VCaP (cell line): Measurements from ENCODE around the gene NUPR1.
"Not testable (repeated sequence)": the region's sequence is repeated elsewhere in the genome, so short reads cannot be mapped to it uniquely, and the experiment has no call there.

Experiments used
- H3K27ac ChIP-seq: fragments of 450-650 bp; 2 replicates; pipeline ENCODE4 v1.5.1; 2017
- TF ChIP-seq, protein P1 (sequence below): fragments of 450-650 bp; conservative IDR thresholded peaks from 2 replicates; pipeline ENCODE4 v1.5.1; 2017; ENCODE audit warnings: mild to moderate bottlenecking, moderate library complexity

The NUPR1 gene

DNA sequence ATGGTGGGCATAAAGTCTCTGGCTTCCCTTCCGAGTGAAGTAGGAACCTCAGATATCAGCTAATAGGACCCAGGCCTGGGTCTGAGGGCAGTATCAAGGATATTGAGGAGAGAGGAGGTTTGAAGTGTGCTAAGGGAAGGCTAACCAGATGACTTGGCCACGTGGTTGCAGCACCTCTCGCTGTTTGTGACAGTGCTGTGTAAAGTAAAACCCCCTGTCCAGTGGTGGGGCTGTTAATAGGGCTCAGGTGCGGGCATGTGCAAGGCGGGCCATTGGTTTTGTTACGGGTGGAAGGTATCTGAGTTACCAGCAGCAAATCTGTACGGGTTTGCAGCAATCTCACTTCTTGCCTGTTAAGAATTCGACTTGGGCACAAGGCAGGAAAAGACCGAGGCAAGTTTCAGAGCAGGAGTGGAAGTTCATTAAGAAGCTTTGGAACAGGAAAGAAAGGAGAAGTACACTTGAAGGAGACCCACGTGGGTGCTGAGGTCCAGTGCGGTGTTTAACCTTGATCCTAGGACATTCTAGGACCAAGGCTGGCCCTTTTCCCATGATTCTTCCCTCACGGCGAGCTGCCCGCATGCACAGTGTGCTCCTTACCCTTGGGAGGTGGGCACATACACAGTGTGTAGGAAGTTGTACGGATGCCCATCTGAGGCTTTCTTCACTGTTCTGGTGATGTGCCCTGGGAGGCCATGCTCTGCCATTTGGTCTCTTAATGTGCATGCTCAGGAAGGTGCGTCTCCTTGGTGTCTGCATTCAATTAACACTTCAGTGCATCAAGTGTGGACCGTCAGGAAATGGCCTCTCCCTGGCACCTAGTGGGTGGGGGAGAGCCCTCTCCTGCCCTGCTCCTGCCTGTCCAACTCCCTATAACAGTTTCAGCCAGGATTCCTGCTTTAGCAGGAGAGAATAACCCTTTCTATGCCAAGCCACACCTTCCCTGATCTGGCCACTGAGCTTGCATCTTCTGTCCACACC, 35.3 kb upstream of the NUPR1 start:
- TF ChIP-seq, protein P1, sequence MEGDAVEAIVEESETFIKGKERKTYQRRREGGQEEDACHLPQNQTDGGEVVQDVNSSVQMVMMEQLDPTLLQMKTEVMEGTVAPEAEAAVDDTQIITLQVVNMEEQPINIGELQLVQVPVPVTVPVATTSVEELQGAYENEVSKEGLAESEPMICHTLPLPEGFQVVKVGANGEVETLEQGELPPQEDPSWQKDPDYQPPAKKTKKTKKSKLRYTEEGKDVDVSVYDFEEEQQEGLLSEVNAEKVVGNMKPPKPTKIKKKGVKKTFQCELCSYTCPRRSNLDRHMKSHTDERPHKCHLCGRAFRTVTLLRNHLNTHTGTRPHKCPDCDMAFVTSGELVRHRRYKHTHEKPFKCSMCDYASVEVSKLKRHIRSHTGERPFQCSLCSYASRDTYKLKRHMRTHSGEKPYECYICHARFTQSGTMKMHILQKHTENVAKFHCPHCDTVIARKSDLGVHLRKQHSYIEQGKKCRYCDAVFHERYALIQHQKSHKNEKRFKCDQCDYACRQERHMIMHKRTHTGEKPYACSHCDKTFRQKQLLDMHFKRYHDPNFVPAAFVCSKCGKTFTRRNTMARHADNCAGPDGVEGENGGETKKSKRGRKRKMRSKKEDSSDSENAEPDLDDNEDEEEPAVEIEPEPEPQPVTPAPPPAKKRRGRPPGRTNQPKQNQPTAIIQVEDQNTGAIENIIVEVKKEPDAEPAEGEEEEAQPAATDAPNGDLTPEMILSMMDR: no peak
- H3K27ac ChIP-seq: no peak overlapping the region

DNA sequence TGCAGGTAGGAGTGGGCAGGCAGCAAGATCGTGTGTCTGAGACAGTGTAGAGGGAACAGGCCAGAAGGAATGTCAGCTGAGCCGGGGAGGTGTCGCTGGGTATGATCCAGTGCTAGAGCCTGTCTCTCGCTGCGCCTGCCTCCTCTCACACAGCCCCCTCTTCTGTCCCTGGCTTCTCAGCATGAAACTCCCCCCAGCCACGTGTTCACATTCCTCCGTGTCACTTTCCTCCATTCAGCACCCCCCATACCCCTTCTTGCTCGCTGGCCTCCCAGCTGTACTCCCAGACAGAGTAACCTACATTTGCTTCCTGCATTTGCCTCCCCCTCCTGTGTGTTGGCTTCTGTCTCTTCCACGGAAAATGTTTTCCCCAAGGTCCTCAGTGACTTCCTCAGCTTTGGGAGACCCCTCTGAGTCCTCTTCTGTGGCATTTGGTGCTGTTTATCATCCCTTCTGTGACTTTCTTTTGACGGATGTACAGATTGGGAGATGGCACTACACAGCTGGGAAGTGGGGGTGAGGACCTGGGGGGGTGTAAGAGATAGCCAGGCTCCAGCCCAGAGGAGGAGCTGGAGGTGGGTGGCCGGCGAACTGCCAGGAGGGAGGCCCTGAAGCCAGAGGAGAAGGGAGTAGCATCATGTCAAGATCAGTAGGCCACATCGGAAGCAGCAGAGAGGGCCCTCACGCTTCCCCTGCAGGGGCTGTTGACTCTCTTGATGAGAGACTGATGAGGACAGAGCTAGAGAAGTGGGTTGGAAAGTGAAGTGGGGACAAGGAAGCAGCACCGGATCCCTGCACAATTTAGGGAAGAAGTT, 34.1 kb upstream of the NUPR1 start:
- H3K27ac ChIP-seq: no peak overlapping the region
- TF ChIP-seq, protein P1: no peak

DNA sequence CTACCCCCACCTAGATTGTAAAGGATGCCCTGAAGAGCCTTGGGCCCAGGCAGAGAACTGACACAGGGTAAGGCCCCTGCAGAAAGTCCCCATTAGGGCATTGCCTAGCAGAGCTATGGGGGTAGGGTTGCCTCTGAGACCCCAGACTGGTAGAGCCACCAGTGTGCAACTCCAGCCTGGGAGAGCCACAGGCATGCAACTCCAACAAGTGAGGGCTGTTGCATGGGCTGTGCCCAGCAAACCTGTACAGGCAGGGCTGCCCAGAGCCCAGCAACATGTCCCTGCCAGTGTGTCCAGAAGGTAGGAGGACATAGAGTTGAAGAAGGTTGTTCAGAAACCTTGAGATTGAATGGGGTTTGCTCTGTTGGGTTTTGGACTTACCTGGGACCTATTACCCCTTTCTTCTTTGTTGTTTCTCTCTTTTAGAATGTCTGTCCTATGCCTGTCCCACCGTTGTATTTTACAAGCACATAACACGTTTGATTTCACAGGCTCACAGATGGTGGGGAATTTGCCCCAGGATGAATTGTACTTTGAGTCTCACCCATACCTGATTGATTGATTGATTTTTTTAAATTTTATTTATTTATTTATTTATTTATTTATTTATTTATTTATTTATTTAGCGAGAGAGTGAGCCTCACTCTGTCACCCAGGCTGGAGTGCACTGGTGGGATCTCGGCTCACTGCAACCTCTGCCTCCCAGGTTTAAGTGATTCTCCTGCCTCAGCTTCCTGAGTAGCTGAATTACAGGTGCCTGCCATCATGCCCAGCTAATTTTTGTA, 31.4 kb upstream of the NUPR1 start:
- no peak overlapping the region for H3K27ac ChIP-seq

DNA sequence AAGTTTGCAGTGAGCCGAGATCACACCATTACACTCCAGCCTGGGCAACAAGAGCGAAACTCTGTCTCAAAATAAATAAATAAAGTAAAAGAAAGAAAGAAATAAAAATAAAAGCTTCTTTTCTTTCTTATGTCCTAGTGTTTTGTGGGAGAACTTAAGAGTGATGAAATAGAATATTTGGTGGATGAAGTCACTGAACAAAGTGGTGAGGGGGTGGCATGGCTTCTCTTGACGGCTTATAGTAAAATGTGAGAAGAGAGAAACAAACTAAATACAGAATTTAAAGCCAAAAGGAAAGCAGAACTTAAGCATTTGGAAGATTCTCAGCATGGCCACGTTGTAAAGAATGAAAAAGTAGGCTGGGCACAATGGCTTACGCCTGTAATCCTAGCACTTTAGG, 30.2 kb upstream of the NUPR1 start:
- no peak overlapping the region for H3K27ac ChIP-seq
- TF ChIP-seq, protein P1: no peak

More for the DNA sequence above, 31.4 kb upstream of the NUPR1 start:
- TF ChIP-seq, protein P1: no peak

DNA sequence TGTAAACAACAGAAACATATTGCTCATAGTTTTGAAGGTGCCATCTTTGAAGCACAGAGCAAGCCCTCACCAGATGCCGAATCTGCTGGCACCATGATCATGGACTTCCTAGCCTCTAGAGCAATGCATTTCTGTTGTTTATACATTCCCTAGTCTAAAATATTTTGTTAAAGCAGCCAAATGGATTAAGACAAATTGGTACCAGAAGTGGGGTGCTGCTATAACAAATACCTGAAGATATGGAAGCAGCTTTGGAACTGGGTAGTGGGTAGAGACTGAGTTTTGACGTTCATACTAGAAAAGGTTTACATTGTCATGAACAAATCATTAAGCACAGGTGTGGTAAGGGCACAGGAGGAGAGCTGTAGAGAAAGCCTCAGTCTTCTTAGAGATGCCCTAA, 28.5 kb upstream of the NUPR1 start:
- H3K27ac ChIP-seq: no peak overlapping the region
- TF ChIP-seq, protein P1: no peak

DNA sequence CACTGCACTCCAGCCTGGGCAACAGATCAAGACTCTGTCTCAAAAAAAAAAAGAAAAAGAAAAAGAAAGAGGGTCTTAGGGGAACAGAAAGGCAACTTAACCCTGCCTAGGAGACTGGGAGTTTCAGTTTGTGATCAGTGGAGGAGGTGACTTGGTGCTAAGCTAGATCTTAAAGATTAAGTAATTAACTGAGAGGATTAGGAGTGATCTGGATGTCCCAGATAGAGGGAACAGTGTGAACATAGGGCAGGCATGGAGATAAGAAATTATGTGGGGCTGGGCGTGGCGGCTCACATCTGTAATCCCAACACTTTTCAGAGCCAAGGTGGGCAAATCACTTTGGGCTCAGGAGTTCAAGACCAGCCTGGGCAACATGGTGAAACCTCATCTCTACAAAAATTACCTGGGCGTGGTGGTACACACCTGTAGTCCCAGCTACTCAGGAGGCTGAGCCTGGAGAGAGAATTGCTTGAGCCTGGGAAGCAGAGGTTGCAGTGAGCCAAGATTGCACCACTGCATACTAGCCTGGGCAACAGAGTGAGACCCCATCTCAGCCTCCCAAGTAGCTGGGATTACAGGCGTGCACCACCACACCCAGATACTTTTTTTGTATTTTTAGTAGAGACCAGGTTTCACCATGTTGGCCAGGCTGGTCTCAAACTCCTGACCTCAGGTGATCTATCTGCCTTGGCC, 27.6 kb upstream of the NUPR1 start:
- not testable (repeated sequence) for H3K27ac ChIP-seq

DNA sequence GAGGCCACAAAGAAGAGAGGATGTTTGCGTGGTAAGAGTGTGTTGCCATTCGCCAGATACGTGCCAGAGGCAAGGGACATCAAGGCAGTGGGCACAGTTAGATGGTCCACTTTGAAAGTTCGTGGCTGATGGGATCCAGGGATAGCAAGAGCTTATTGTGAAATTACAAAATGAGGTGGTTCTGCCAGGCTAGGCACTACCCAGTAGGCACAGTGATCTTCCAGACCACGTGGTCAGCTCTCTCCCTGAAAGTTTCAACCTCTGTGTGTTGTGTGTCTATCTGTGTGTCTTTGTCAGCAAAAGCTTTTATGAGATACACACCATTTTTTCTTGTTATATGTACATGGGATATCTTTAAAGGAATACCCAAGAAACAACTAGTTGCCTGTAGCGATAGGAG, 24.4 kb upstream of the NUPR1 start:
- no peak overlapping the region for H3K27ac ChIP-seq
- TF ChIP-seq, protein P1: no peak
